Adrenal gland (tissue), 12 donors: ENCODE data around the gene OS9. TPM values are rescaled to one million over a fixed set of nuclear protein-coding genes. Genes with fewer than 3 reads are reported as not detected.

Experiments used
- DNase-seq, 7 donors: peaks; one replicate each; pipeline ENCODE4 v3.0.0-alpha.2; 2019 to 2020
- H3K27ac ChIP-seq, 5 donors: fragments of 200-600 bp; sonication (generic) in 4 of 5; 1 replicate in 3 of 5; 2 replicates in 2 of 5; pipeline versions ENCODE4 v1.5.1 to v1.8.0; 2016 to 2020; ENCODE audit warnings: mild to moderate bottlenecking in 1 of 5
- H3K27me3 ChIP-seq: fragments of 200-600 bp; 2 replicates; pipeline ENCODE4 v1.8.0; 2021
- H3K36me3 ChIP-seq, 2 donors: fragments of 200-600 bp; replicated peaks in 1 of 2; 1 replicate in 1 of 2; 2 replicates in 1 of 2; pipeline versions ENCODE4 v1.5.1 to v1.8.0; 2018 to 2022
- H3K4me1 ChIP-seq, 2 donors: fragments of 200-600 bp; replicated peaks in 1 of 2; 1 replicate in 1 of 2; 2 replicates in 1 of 2; pipeline versions ENCODE4 v1.5.1 to v1.8.0; 2018 to 2021
- H3K4me3 ChIP-seq, 4 donors: fragments of 200-600 bp; sonication (generic) in 3 of 4; one replicate each; pipeline ENCODE4 v1.5.1; 2016 to 2018
- H3K9me3 ChIP-seq, 3 donors: fragments of 200-600 bp; sonication (generic) in 1 of 3; replicated peaks in 1 of 3; 1 replicate in 2 of 3; 2 replicates in 1 of 3; pipeline versions ENCODE4 v1.5.1 to v1.8.0; 2016 to 2021
- POLR2A ChIP-seq, 2 donors: fragments of 450-650 bp; IDR thresholded peaks; one replicate each; pipeline ENCODE4 v1.6.1; 2017; ENCODE audit warnings: antibody characterized with exemption in 2 of 2, mild to moderate bottlenecking in 2 of 2, moderate library complexity in 1 of 2
- WGBS, 4 donors: extraction: QIAGEN DNeasy Blood & Tissue Kit in 2 of 4; methylation state at CpG; one replicate each; pipeline versions ENCODE4 v1.1.5 to v1.1.7; 2013 to 2017; 5-methylcytosine and 5-hydroxymethylcytosine counted together
- intact Hi-C, 2 donors: fragments of 100-400 bp; cut with DNase I; formaldehyde crosslinking; loops; one replicate each; pipeline versions ENCODE4 v1.14.1 to v1.15.0; 2022 to 2023
- polyA plus RNA-seq, 3 donors: library from polyadenylated mRNA; stranded (reverse); fragments of 200-250 nt in 2 of 3; fragments of 350-450 nt in 1 of 3; fragmentation: Illumina TruSeq in 1 of 3; extraction: RNeasy Lipid Tissue Mini Kit (QIAGEN cat#74804) in 1 of 3; gene quantifications; one replicate each; pipeline ENCODE4 v1.2.3, GENCODE V29; 2013 to 2014
- total RNA-seq, 9 donors: library from RNA; depleted of rRNA in 4 of 9; stranded (reverse); fragments of >200 nt in 4 of 9; fragments of 120-200 nt in 1 of 9; fragmentation: NEBNext Ultra II Directional in 1 of 9; extraction: Animal tissue kit (Norgen Biotek cat#: 25700) in 1 of 9; gene quantifications; one replicate each; pipeline versions ENCODE4 v1.1.0 to v1.2.4, GENCODE V29; 2013 to 2023
- TF ChIP-seq, protein P1 (sequence below), 6 experiments: fragments of 450-650 bp in 4 of 6; fragments of 200-600 bp in 2 of 6; sonication (generic) in 1 of 6; IDR thresholded peaks; 1 replicate in 5 of 6; 2 replicates in 1 of 6; pipeline versions ENCODE4 v1.5.1 to v1.8.0; 2016 to 2021; ENCODE audit warnings: antibody characterized with exemption in 6 of 6, mild to moderate bottlenecking in 2 of 6, moderate library complexity in 1 of 6
- donor health status: healthy with polysubstance abuse.
- donor health status: Bipolar disorder and iron deficiency.
- donor health status: DM: yes; HTN: yes; CAD: no.
- donor health status: DM: no; HTN: no; CAD: no.
- donor health status: DM: no; HTN: no; CAD: no.
- donor health status: DM: yes; HTN: yes; CAD: no.

OS9 gene
- total and polyA plus RNA-seq, 12 donors = 155 to 428 (median 272) TPM

DNA sequence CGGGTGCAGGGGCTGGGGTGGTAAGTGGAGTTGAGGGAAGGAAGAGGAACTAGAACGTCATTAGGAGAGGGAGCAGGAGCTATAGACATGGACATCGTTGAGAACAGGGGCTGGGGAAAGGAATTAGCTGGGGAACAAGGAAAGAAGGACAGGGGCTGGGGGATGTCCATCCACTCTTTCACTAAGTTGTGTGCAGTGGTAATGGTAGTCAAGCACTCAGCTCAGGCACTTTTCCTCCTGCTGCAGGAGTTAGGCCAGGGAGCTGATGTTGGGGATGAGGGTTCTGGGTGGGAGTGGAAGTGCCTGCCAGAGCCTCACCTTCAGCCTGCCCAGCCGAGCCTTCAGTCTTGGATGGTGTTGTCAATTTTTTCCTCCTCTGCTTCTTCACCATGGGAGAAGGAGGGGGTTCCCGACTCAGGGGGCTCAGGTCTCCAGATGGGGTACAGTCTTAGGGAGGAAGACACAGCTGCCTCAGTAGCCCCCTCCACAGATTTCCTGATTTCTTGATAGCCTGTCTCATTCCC, 35.5 kb downstream of the OS9 start:
- no peaks in the 10 kb centered on the region for H3K36me3 ChIP-seq
- peaks cover 14 to 19% of the 10 kb centered on the region in 2 donors for H3K4me1 ChIP-seq
- intact Hi-C loops = loop anchor here in 1 of 2 donors (5.0 kb wide), 1 partner anchor 43 kb away; the partner anchor contains the start of genes EEF1AKMT3 and METTL1

GRCh38 chr12:57730336-57731067, 36.6 kb downstream of the OS9 start:
- Histone ChIP-seq H3K36me3 (no peaks in the 10 kb centered on the region), H3K27ac (no peak overlapping the region), H3K27me3 (peaks cover 11% of the 10 kb centered on the region), H3K4me1 (peaks cover 14 to 19% of the 10 kb centered on the region in 2 donors), H3K9me3 (no peaks in the 10 kb centered on the region), H3K4me3 (no peak overlapping the region)
- TF ChIP-seq POLR2A (IDR thresholded peaks at IDR 0.05) = no peak
- TF ChIP-seq, protein P1, sequence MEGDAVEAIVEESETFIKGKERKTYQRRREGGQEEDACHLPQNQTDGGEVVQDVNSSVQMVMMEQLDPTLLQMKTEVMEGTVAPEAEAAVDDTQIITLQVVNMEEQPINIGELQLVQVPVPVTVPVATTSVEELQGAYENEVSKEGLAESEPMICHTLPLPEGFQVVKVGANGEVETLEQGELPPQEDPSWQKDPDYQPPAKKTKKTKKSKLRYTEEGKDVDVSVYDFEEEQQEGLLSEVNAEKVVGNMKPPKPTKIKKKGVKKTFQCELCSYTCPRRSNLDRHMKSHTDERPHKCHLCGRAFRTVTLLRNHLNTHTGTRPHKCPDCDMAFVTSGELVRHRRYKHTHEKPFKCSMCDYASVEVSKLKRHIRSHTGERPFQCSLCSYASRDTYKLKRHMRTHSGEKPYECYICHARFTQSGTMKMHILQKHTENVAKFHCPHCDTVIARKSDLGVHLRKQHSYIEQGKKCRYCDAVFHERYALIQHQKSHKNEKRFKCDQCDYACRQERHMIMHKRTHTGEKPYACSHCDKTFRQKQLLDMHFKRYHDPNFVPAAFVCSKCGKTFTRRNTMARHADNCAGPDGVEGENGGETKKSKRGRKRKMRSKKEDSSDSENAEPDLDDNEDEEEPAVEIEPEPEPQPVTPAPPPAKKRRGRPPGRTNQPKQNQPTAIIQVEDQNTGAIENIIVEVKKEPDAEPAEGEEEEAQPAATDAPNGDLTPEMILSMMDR (IDR thresholded peaks at IDR 0.05) = no peak
- intact Hi-C loops = no loop called here
- 75 to 85% (median 79%) methylated on average over 11 to 13 of the region's 13 CpGs for WGBS, 4 donors
- DNase-seq = no peak

More for the DNA sequence above, 35.5 kb downstream of the OS9 start:
- Histone ChIP-seq H3K4me3 (no peak overlapping the region), H3K27me3 (peaks cover 4% of the 10 kb centered on the region), H3K27ac (no peak overlapping the region), H3K9me3 (no peaks in the 10 kb centered on the region)
- no peak for TF ChIP-seq POLR2A (IDR thresholded peaks at IDR 0.05)
- TF ChIP-seq, protein P1 (IDR thresholded peaks at IDR 0.05) = no peak
- DNase-seq = peak in 2 of 7 donors; percentile 17 to 41
- 48 to 60% (median 52%) methylated on average over 5 of the region's 5 CpGs for WGBS, 4 donors

DNA sequence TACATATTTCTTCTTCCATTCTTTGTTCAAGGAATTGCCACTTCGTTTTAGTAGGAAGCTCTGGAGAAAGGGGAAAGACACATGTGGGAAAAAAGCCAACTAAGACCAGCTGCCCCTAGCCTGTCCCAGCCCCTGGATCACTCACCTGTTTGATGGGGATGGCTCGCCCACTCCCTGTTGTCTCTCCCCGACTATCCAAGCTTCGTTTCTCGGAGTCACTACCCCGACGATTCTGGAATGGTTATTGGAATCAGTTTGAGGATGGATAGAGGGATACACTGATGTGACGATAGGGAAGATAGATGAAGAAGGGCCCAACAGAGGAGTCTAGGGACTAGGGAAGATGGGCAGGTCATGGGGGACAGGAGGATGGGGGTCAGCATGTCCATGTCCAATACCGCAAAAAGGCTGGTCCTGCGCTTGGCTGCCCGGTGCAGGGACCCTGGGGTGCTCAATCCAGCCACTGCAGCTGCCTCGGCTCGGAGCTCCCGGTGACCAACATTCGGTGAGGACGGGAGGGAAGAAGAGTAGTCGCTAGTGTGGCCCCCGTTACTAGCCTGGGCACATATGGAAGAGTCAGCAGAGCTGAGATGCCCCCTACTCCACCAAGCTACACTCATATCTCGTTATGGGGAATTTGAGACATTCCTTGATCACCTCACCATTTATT, 37.6 kb downstream of the OS9 start:
- whole genome bisulfite sequencing, 4 donors = 76 to 83% (median 77%) methylated on average over 19 of the region's 19 CpGs
- Histone ChIP-seq H3K27ac (no peak overlapping the region), H3K36me3 (no peaks in the 10 kb centered on the region), H3K9me3 (no peaks in the 10 kb centered on the region), H3K4me1 (peaks cover 11 to 21% of the 10 kb centered on the region in 2 donors), H3K27me3 (peaks cover 19% of the 10 kb centered on the region), H3K4me3 (no peak overlapping the region)
- no peak for DNase-seq
- no peak for TF ChIP-seq POLR2A (IDR thresholded peaks at IDR 0.05)
- TF ChIP-seq, protein P1 (IDR thresholded peaks at IDR 0.05) = no peak
- intact Hi-C loops = no loop called here

GRCh38 chr12:57732270-57732669, 38.3 kb downstream of the OS9 start:
- H3K27ac ChIP-seq = no peak overlapping the region
- no peaks in the 10 kb centered on the region for H3K36me3 ChIP-seq
- peaks cover 25% of the 10 kb centered on the region for H3K27me3 ChIP-seq
- intact Hi-C loops = no loop called here
- peaks cover 6 to 20% of the 10 kb centered on the region in 2 donors for H3K4me1 ChIP-seq
- TF ChIP-seq, protein P1 (IDR thresholded peaks at IDR 0.05) = no peak
- TF ChIP-seq POLR2A (IDR thresholded peaks at IDR 0.05) = no peak
- no peaks in the 10 kb centered on the region for H3K9me3 ChIP-seq
- DNase-seq = peak in 1 of 7 donors; percentile 14
- no peak overlapping the region for H3K4me3 ChIP-seq
- 80 to 85% (median 84%) methylated on average over 3 to 4 of the region's 4 CpGs for WGBS, 4 donors
